Measurements from ENCODE around the gene RP9.
"Not testable (repeated sequence)": the region's sequence is repeated elsewhere in the genome, so short reads cannot be mapped to it uniquely, and the experiment has no call there.

The RP9 gene

DNA sequence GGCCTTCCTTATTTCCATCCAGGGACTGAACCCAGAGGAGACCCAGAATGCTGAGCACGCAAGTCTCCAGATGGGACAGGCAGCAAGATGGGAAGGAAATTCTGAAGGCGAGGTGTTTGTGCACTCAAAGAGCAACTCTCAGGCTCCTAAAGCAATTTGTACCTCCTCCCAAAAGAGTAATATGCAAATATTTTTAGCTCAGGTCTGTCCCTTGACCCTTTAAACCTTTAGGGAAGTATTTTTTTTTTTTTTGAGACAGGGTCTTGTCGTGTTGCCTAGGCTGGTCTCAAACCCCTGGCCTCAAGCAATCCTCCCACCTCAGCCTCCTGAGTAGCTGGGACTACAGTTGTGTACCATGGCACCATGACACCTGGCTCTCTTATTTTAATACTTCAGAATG lies 8.4 kb downstream of the RP9 start:
- DNase-seq: no peak

GRCh38 chr7:33099154-33099940 lies 9.9 kb downstream of the RP9 start:
- no peak for DNase-seq

DNA sequence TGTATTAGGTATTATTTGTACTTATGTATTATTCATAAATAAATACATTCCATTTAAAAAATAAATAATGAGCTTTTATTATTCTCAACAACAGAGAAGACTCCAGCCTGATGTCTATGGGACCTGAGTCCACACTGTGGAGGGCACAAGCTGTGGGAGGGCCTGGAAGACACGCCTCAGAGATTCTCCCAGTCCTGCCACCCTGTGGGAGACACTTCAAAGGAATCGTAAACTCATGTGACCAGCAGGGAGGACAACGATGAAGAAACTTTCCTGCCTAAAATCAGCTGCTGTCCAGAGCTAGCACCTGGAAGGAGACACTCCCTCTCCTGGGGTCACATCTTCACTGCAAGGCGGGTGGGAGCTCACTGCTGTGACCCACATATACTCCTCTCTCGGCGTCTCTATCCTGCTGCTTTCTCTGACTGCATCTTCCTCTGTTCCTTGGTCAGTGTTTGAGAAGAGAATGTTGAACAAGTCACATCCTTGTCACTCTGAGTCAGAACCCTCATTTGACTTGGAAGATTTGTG lies 14.4 kb downstream of the RP9 start:
- not testable (repeated sequence) for DNase-seq

DNA sequence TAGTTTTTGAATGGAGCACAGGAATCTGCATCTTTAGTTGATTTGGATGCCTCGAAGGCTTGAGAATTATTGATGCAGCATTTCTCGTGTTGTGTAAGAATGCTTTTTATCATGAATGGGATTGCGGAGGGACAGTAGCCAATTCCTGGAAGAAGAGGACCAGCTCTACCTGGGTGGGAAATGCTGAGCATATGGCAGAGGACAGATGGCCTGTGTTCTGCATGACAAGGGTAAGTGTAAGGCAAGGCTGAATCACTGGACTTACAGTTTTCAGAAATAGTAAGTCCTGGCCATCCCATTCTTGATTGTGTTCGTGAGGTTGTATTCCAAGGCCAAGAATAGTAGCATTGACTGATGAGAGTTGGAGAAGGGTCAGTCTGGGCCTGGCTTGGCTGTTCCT lies 15.9 kb downstream of the RP9 start:
- no peak for DNase-seq

- no peak for DNase-seq
Measured at GRCh38 chr7:33091641-33092191, 17.5 kb downstream of the RP9 start.

DNA sequence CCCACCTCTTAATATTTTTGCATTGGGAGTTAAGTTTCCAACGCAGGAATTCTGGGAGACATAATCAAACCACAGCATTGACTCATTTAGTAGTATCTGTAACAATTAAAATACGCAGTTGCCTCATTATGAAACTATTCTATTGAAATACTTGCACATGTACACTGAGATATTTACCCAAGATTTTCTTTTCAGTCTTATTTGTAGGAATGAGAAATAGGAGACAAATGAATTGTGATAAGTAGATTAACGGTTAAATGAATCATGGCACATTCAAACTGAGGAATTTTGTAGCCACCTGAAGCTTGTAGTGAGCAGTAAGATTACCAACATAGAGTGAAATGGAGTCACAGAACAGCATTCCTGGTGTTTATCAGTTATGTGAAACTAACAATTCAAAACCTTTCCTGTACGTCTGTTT lies 18.1 kb downstream of the RP9 start:
- no peak for DNase-seq

- no peak for DNase-seq
Measured at GRCh38 chr7:33089142-33089541, 20.1 kb downstream of the RP9 start.

DNA sequence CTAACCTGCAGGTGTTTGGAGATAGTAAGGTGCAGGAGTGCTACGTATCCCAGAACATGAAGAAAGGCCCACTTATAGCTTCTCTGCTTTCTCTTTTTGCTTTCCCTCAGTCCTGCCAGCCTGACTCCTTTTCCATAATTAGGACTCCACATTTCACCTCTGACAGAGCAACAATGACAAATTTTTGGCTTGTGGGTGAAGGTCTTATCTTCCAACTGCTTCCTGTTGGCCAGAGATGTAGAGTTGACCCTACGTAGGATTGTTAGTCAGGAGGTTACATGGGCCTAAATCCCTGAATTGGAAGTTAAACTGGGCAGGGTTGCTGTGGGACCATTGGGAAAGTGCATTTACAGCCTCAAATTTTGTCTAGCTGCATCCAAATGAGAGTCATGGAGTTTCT lies 21.3 kb downstream of the RP9 start:
- DNase-seq: no peak

DNA sequence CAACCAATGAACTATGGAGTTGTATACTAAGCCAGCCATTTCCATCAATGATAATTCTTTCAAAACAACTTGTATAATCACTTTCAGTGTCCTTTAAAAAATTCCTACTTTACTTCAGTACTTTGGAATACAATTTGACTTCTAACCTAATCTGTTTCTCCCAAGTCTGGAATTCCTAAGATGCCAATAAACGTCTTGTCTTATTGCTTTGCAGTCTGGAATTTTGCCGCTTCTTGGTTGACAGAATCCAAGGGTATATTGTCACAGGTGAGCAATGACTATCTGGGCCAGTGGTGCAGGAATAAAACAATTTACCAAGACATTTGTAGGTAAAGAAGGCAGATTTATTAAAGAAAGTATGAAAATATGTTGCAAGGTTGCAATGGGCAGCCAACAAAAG lies 21.8 kb downstream of the RP9 start:
- no peak for DNase-seq

GRCh38 chr7:33079763-33080690 lies 29.2 kb downstream of the RP9 start:
- no peak for DNase-seq

- no peak for DNase-seq
Measured at GRCh38 chr7:33079096-33079495, 30.1 kb downstream of the RP9 start.

- no peak for DNase-seq
Measured at GRCh38 chr7:33076737-33077136, 32.5 kb downstream of the RP9 start.

GRCh38 chr7:33075818-33076518 lies 33.2 kb downstream of the RP9 start:
- DNase-seq: no peak

DNA sequence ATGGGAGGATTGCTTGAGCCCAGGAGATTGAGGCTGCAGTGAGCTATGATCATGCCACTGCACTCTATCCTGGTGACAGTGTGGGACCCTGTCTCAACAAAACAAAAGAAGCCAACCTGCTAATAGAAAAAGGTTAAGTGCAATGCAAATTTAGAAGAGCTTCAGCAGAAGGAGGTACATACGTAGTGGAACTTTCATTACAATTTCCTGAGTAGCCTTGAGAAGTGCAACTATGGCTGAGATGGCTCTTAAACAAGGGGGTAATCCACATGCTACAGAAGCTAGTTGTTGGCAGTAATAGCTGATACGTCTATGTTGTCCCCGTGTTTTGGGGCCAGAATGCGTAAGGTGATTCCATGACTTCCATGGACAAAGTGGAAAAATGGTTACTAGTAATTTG lies 36.0 kb downstream of the RP9 start:
- DNase-seq: no peak

- DNase-seq: no peak
Measured at GRCh38 chr7:33072471-33072870, 36.7 kb downstream of the RP9 start.

DNA sequence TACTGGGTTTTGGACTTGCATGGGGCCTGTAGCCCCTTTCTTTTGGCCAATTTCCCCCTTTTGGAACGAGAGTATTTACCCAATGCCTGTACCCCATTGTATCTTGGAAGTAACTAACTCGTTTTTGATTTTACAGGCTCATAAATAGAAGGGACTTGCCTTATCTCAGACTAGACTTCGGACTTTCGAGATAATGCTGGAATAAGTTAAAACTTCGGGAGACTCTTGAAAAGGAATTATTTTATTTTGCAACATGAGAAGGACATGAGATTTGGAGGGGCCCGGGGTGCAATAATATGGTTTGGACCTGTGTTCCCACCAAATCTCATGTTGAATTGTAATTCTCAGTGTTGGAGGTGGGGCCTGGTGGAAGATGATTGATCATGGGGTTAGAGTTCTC lies 38.4 kb downstream of the RP9 start:
- DNase-seq: no peak

GRCh38 chr7:33070277-33070676 lies 38.9 kb downstream of the RP9 start:
- no peak for DNase-seq

DNA sequence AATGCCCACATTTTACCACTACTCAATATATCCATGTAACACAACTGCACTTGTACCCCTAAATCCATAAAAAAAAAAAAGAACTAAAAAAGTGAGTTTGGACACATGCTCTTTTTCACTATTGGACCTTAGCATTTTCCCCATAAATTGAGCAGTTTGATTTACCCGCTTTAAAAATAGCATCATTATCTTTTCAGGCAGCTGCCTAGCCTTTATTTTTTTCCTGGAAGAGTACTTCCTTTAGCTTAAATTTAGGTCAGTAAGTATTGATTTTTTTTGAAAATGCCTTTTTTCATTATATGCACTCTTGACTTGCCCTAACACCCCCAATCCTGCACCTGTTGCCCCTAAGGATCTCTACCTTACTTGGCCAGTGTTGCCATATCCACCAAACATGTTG lies 41.3 kb downstream of the RP9 start:
- no peak for DNase-seq

GRCh38 chr7:33066771-33067170 lies 42.4 kb downstream of the RP9 start:
- no peak for DNase-seq

- DNase-seq: no peak
Measured at GRCh38 chr7:33065981-33066380, 43.2 kb downstream of the RP9 start.

DNA sequence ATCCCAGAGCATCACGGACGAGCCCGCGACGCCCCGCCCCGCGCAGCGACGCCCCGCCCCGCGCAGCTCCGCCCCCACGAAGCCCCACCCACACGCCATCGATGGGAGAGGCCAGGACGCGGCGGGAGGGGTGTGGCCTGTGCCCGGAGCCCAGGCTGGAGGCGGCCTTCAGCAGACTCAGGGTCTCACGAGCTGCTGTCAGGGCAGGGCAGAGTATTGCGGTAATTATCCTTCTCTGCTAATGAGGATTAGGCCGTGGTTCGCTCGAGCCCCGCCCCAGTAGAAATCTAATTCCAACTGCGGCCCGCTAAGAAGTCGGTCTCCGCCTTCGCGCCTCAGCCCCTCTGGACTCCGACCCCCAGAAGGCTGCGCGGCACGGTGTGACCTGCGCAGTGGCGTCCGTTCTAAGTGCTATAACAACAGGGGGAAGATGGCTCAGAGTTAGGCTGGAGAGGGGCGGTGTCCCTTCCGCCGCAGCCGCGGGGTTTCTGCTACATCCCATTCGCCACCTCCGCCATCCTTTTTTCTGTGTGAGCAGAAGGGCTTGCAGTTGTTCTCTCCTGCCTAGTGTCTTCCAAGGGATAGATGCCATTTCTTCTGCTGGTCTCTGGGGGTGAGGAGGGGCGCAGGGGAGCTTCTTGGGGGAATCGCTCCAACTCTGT lies 46.3 kb downstream of the RP9 start:
- DNase-seq: peak; percentile 96

DNA sequence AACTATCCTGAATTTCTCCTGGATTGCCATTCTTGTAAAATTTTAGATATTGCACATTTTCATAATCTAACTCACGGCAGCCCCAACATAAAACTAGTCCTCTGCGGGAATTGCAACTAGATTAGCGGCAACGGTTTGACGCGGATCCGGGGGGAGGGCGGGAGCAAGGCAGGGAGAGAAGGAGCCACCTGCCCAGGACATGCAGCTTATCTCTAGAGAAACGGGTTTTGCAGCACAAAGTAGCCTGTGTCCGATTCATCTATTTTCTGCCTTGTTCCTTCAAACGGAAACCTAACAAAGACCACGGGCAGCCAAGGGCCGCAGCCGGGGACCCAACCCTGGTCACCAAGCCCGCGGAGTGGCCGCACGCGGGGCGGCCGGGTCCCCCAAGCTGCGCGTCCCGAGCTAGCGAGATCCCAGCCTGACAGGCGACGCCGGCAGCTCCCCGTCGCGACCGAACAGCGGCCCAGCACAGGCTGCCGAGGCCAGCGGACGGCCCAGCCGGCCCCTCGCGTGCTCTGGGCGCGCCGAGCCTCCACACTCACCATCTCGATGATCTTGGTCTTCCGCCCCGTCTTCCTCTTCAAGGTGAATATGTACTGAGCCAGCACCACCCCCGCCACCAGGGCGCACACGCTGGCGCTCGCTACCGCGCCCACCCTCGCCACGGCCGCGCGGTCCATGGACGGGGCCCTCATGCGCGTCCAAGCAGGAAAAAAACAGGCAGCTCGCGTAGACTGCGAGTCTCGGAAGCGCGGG lies 47.0 kb downstream of the RP9 start, which contains the start of gene NT5C3A:
NT5C3A (minus strand) TSS at position 754 of the 759 bp plus-strand sequence; CDS start at position 683, 71 bp downstream.
- peak; percentile 30 for DNase-seq

All from COR-L47 (cell line).